ENCODE measurements around the gene DIS3.
A peak's percentile ranks its signal among the peaks of the same experiment; 100 is the strongest.

Gene DIS3

DNA sequence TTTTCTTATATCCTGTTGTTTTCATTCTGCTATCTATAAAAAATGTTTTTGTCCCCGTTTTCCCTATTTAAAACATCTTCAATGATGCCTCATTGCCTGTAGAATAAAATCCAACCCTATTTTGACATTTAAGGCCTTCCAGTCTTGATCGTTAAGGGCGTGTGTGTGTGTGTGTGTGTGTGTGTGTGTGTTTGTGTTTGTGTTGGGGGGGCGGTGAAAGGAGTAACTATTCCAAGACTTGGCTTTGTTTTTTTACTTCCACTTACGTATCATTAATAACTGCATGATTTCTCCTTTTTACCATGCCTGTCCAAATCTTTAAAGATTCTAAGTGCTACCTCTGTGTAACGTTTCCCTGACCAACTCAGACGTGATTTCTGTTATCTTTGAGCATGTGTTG lies 1.0 kb upstream of the DIS3 start:
- no peak for TF ChIP-seq ZNF70 (CRISPR knock-in tag; IDR thresholded peaks at IDR 0.05)
- TF ChIP-seq RARB (CRISPR knock-in tag; IDR thresholded peaks at IDR 0.05), result no peak
- 0 out of 2 replicates have a peak, but pooled peaks have one; percentile 5 for TF ChIP-seq ISL1 (CRISPR knock-in tag; IDR thresholded peaks at IDR 0.05)
- ATAC-seq, result no peak

DNA sequence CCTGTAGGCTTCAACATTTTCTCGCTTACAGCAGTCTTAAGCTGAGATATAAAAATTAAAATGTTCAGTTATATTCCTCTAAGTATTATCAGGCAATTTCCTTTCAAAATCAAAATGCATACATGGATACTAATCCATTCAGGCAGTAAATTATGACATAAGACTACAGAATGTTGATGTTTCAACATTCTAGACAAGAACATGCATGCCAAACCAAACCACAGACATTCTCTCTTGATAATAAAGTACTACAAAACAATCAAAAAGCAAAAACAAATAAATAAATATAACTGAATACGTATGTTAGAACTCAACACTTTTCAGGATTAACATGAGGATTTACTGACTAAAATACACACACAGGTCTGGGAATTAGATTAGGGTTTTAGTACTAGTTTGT lies 7.7 kb downstream of the DIS3 start:
- no peak for TF ChIP-seq GLIS3 (CRISPR knock-in tag; IDR thresholded peaks at IDR 0.05)
- no peak for ATAC-seq

DNA sequence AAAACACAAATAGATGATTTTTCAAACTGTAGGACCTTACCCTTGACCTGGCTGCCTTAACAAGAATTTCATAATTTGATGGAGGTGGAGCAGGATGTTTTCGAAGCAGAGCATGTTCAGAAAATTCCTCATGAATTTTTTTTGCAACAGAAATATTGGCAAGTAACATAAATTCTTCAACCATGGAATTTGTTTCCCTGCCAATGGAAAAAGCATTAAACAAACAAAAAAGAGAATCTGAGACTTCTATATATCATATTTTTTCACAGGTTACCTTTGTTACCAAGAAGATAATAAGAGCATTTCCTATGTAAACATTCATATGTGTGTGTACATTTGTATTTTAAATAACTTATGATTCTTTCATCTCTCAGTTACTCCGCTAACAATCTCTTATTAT lies 18.3 kb downstream of the DIS3 start:
- ATAC-seq, result no peak
- no peak for TF ChIP-seq ZFP30 (CRISPR knock-in tag; IDR thresholded peaks at IDR 0.05)
- no peak for TF ChIP-seq ZNF8 (CRISPR knock-in tag; IDR thresholded peaks at IDR 0.05)
- TF ChIP-seq, protein P1, sequence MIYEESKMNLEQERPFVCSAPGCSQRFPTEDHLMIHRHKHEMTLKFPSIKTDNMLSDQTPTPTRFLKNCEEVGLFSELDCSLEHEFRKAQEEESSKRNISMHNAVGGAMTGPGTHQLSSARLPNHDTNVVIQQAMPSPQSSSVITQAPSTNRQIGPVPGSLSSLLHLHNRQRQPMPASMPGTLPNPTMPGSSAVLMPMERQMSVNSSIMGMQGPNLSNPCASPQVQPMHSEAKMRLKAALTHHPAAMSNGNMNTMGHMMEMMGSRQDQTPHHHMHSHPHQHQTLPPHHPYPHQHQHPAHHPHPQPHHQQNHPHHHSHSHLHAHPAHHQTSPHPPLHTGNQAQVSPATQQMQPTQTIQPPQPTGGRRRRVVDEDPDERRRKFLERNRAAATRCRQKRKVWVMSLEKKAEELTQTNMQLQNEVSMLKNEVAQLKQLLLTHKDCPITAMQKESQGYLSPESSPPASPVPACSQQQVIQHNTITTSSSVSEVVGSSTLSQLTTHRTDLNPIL (CRISPR knock-in tag; IDR thresholded peaks at IDR 0.05; ENCODE audit: low read depth), result no peak
- TF ChIP-seq, protein P2, sequence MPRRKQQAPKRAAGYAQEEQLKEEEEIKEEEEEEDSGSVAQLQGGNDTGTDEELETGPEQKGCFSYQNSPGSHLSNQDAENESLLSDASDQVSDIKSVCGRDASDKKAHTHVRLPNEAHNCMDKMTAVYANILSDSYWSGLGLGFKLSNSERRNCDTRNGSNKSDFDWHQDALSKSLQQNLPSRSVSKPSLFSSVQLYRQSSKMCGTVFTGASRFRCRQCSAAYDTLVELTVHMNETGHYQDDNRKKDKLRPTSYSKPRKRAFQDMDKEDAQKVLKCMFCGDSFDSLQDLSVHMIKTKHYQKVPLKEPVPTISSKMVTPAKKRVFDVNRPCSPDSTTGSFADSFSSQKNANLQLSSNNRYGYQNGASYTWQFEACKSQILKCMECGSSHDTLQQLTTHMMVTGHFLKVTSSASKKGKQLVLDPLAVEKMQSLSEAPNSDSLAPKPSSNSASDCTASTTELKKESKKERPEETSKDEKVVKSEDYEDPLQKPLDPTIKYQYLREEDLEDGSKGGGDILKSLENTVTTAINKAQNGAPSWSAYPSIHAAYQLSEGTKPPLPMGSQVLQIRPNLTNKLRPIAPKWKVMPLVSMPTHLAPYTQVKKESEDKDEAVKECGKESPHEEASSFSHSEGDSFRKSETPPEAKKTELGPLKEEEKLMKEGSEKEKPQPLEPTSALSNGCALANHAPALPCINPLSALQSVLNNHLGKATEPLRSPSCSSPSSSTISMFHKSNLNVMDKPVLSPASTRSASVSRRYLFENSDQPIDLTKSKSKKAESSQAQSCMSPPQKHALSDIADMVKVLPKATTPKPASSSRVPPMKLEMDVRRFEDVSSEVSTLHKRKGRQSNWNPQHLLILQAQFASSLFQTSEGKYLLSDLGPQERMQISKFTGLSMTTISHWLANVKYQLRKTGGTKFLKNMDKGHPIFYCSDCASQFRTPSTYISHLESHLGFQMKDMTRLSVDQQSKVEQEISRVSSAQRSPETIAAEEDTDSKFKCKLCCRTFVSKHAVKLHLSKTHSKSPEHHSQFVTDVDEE (CRISPR knock-in tag; IDR thresholded peaks at IDR 0.05), result no peak
- TF ChIP-seq PPARA (CRISPR knock-in tag; IDR thresholded peaks at IDR 0.05; ENCODE audit: borderline replicate concordance), result no peak
- TF ChIP-seq ARNTL (CRISPR knock-in tag; IDR thresholded peaks at IDR 0.05; ENCODE audit: borderline replicate concordance, low read depth), result no peak
- no peak for TF ChIP-seq SNAI2 (CRISPR knock-in tag; IDR thresholded peaks at IDR 0.05)
- no peak for TF ChIP-seq ZC3H10 (CRISPR knock-in tag; IDR thresholded peaks at IDR 0.05)
- no peak for TF ChIP-seq RARB (CRISPR knock-in tag; IDR thresholded peaks at IDR 0.05)
- TF ChIP-seq ISL1 (CRISPR knock-in tag; IDR thresholded peaks at IDR 0.05), result no peak
- TF ChIP-seq, protein P3, sequence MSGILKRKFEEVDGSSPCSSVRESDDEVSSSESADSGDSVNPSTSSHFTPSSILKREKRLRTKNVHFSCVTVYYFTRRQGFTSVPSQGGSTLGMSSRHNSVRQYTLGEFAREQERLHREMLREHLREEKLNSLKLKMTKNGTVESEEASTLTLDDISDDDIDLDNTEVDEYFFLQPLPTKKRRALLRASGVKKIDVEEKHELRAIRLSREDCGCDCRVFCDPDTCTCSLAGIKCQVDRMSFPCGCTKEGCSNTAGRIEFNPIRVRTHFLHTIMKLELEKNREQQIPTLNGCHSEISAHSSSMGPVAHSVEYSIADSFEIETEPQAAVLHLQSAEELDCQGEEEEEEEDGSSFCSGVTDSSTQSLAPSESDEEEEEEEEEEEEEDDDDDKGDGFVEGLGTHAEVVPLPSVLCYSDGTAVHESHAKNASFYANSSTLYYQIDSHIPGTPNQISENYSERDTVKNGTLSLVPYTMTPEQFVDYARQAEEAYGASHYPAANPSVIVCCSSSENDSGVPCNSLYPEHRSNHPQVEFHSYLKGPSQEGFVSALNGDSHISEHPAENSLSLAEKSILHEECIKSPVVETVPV (CRISPR knock-in tag; IDR thresholded peaks at IDR 0.05), result no peak
- no peak for TF ChIP-seq ZNF565 (CRISPR knock-in tag; conservative IDR thresholded peaks at IDR 0.05; ENCODE audit: low read depth)
- no peak for TF ChIP-seq OSR1 (CRISPR knock-in tag; IDR thresholded peaks at IDR 0.05)
- TF ChIP-seq TCF4 (CRISPR knock-in tag; IDR thresholded peaks at IDR 0.05; ENCODE audit: borderline replicate concordance), result no peak
- TF ChIP-seq, protein P4, sequence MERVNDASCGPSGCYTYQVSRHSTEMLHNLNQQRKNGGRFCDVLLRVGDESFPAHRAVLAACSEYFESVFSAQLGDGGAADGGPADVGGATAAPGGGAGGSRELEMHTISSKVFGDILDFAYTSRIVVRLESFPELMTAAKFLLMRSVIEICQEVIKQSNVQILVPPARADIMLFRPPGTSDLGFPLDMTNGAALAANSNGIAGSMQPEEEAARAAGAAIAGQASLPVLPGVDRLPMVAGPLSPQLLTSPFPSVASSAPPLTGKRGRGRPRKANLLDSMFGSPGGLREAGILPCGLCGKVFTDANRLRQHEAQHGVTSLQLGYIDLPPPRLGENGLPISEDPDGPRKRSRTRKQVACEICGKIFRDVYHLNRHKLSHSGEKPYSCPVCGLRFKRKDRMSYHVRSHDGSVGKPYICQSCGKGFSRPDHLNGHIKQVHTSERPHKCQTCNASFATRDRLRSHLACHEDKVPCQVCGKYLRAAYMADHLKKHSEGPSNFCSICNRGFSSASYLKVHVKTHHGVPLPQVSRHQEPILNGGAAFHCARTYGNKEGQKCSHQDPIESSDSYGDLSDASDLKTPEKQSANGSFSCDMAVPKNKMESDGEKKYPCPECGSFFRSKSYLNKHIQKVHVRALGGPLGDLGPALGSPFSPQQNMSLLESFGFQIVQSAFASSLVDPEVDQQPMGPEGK (CRISPR knock-in tag; IDR thresholded peaks at IDR 0.05; ENCODE audit: borderline replicate concordance), result no peak

DNA sequence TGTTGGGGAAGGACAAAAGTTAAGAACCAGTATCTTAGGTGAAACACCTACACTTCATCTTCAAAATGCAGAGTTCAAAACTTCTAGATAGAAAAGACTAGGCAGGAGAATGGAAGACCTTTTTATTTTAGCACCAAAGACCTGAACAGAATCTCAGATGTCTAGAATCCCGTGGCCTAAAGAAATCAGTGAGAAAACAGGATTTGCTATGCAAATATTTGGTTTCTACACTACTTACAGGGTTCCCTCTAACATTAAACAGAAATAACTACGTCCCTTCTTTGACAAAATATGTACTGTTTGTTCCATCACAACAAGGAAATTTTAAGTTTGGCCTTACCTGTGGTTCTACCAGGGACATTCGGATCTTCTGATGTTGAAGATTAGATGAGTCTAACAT lies 21.5 kb downstream of the DIS3 start:
- no peak for ATAC-seq
- no peak for TF ChIP-seq ZNF8 (CRISPR knock-in tag; IDR thresholded peaks at IDR 0.05)
- TF ChIP-seq ZNF565 (CRISPR knock-in tag; conservative IDR thresholded peaks at IDR 0.05; ENCODE audit: low read depth), result no peak
- no peak for TF ChIP-seq ARNTL (CRISPR knock-in tag; IDR thresholded peaks at IDR 0.05; ENCODE audit: borderline replicate concordance, low read depth)
- TF ChIP-seq ISL1 (CRISPR knock-in tag; IDR thresholded peaks at IDR 0.05), result no peak
- TF ChIP-seq, protein P1 (CRISPR knock-in tag; IDR thresholded peaks at IDR 0.05; ENCODE audit: low read depth), result no peak
- TF ChIP-seq SNAI2 (CRISPR knock-in tag; IDR thresholded peaks at IDR 0.05), result no peak
- TF ChIP-seq, protein P4 (CRISPR knock-in tag; IDR thresholded peaks at IDR 0.05; ENCODE audit: borderline replicate concordance), result no peak
- TF ChIP-seq ZFP30 (CRISPR knock-in tag; IDR thresholded peaks at IDR 0.05), result no peak
- TF ChIP-seq, protein P5, sequence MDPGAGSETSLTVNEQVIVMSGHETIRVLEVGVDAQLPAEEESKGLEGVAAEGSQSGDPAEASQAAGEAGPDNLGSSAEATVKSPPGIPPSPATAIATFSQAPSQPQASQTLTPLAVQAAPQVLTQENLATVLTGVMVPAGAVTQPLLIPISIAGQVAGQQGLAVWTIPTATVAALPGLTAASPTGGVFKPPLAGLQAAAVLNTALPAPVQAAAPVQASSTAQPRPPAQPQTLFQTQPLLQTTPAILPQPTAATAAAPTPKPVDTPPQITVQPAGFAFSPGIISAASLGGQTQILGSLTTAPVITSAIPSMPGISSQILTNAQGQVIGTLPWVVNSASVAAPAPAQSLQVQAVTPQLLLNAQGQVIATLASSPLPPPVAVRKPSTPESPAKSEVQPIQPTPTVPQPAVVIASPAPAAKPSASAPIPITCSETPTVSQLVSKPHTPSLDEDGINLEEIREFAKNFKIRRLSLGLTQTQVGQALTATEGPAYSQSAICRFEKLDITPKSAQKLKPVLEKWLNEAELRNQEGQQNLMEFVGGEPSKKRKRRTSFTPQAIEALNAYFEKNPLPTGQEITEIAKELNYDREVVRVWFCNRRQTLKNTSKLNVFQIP (CRISPR knock-in tag; IDR thresholded peaks at IDR 0.05; ENCODE audit: borderline replicate concordance, low read depth), result no peak
- TF ChIP-seq, protein P2 (CRISPR knock-in tag; IDR thresholded peaks at IDR 0.05), result no peak
- TF ChIP-seq ZC3H10 (CRISPR knock-in tag; IDR thresholded peaks at IDR 0.05), result no peak
- no peak for TF ChIP-seq ZFP3 (CRISPR knock-in tag; IDR thresholded peaks at IDR 0.05)
- TF ChIP-seq OSR1 (CRISPR knock-in tag; IDR thresholded peaks at IDR 0.05), result no peak
- TF ChIP-seq RARB (CRISPR knock-in tag; IDR thresholded peaks at IDR 0.05), result no peak

Measured in SK-N-SH treated with all-trans-retinoic acid at 6 μM for 48 hours (cell line).